ENCODE results near the gene CNTN1.

Gene CNTN1

GRCh38 chr12:40768125-40768864, 76.1 kb downstream of the CNTN1 start:
- Histone ChIP-seq H3K9me3 (no peaks in the 10 kb centered on the region), H3K4me3 (ENCODE audit: low read depth in 1 of 2, low read length in 1 of 2) (no peak overlapping the region), H3K27me3 (no peaks in the 10 kb centered on the region), H3K36me3 (no peaks in the 10 kb centered on the region), H3K27ac (no peak overlapping the region), H3K4me1 (ENCODE audit: control insufficient read depth in 1 of 2, insufficient read depth in 1 of 2, low read depth in 1 of 2, low read length in 1 of 2) (no peaks in the 10 kb centered on the region)
- TF ChIP-seq, protein P1, sequence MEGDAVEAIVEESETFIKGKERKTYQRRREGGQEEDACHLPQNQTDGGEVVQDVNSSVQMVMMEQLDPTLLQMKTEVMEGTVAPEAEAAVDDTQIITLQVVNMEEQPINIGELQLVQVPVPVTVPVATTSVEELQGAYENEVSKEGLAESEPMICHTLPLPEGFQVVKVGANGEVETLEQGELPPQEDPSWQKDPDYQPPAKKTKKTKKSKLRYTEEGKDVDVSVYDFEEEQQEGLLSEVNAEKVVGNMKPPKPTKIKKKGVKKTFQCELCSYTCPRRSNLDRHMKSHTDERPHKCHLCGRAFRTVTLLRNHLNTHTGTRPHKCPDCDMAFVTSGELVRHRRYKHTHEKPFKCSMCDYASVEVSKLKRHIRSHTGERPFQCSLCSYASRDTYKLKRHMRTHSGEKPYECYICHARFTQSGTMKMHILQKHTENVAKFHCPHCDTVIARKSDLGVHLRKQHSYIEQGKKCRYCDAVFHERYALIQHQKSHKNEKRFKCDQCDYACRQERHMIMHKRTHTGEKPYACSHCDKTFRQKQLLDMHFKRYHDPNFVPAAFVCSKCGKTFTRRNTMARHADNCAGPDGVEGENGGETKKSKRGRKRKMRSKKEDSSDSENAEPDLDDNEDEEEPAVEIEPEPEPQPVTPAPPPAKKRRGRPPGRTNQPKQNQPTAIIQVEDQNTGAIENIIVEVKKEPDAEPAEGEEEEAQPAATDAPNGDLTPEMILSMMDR (IDR thresholded peaks at IDR 0.05), result no peak

DNA sequence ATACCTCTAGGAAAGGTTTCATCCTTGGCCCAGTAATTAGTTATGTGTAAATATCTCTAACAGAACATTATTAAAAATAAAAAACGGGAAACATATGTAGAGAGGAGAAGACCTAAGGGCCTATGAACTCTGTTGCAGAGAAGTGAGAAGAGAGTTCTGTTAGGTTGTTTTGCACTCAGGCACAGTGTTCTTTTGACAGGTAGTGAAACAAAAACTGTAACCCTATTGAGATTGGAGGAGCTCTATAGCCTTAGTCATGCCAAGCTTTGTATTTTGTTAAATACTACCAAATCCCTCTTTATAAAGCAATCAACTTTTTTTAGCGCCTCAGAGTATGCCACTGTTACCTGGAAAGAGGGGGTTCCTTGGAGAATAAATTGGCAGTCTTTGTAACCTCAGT, 77.6 kb downstream of the CNTN1 start:
- TF ChIP-seq, protein P1 (IDR thresholded peaks at IDR 0.05), result no peak
- no peak overlapping the region for H3K4me3 ChIP-seq (ENCODE audit: low read depth in 1 of 2, low read length in 1 of 2)
- no peak overlapping the region for H3K27ac ChIP-seq
- H3K4me1 ChIP-seq (ENCODE audit: control insufficient read depth in 1 of 2, insufficient read depth in 1 of 2, low read depth in 1 of 2, low read length in 1 of 2), result no peaks in the 10 kb centered on the region
- no peaks in the 10 kb centered on the region for H3K27me3 ChIP-seq
- H3K36me3 ChIP-seq, result no peaks in the 10 kb centered on the region
- no peaks in the 10 kb centered on the region for H3K9me3 ChIP-seq

DNA sequence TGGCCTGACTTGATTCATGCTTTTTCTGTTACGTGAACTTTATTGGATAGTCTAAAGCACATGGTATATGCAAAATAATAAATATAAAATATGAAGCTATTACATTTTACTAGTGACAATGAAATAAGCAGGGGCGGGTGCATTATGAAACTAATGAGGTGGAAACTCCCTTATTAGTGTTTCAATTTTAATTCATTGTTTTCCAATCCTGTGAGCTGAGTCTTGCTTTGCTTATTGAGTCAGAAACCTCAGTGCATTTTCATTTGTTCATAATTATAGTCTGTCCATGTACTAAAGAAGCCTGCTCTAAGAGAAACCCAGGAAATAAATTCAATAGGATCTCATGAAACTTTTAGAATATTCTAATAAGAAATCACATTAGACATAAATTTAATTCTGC, 78.5 kb downstream of the CNTN1 start:
- Histone ChIP-seq H3K36me3 (no peaks in the 10 kb centered on the region), H3K27me3 (no peaks in the 10 kb centered on the region), H3K9me3 (no peaks in the 10 kb centered on the region), H3K4me3 (ENCODE audit: low read depth in 1 of 2, low read length in 1 of 2) (no peak overlapping the region), H3K4me1 (ENCODE audit: control insufficient read depth in 1 of 2, insufficient read depth in 1 of 2, low read depth in 1 of 2, low read length in 1 of 2) (no peaks in the 10 kb centered on the region), H3K27ac (no peak overlapping the region)
- TF ChIP-seq, protein P1 (IDR thresholded peaks at IDR 0.05), result no peak

- Histone ChIP-seq H3K27me3 (no peaks in the 10 kb centered on the region), H3K9me3 (no peaks in the 10 kb centered on the region), H3K4me1 (ENCODE audit: control insufficient read depth in 1 of 2, insufficient read depth in 1 of 2, low read depth in 1 of 2, low read length in 1 of 2) (no peaks in the 10 kb centered on the region), H3K27ac (no peak overlapping the region), H3K4me3 (ENCODE audit: low read depth in 1 of 2, low read length in 1 of 2) (no peak overlapping the region), H3K36me3 (no peaks in the 10 kb centered on the region)
- TF ChIP-seq, protein P1 (IDR thresholded peaks at IDR 0.05), result no peak
Observed at GRCh38 chr12:40775661-40776060, 83.4 kb downstream of the CNTN1 start.

GRCh38 chr12:40784102-40784501, 91.9 kb downstream of the CNTN1 start:
- Histone ChIP-seq H3K4me3 (ENCODE audit: low read depth in 1 of 2, low read length in 1 of 2) (no peak overlapping the region), H3K9me3 (no peaks in the 10 kb centered on the region), H3K4me1 (ENCODE audit: control insufficient read depth in 1 of 2, insufficient read depth in 1 of 2, low read depth in 1 of 2, low read length in 1 of 2) (no peaks in the 10 kb centered on the region), H3K27ac (no peak overlapping the region), H3K27me3 (no peaks in the 10 kb centered on the region), H3K36me3 (no peaks in the 10 kb centered on the region)
- TF ChIP-seq, protein P1 (IDR thresholded peaks at IDR 0.05), result no peak

Measured in neutrophil (primary cell).